ENCODE results near the gene PTPRK. TPM values are rescaled to one million over a fixed set of nuclear protein-coding genes. Genes with fewer than 3 reads are reported as not detected.
A peak's percentile ranks its signal among the peaks of the same experiment; 100 is the strongest.

Gene PTPRK
- total and polyA plus RNA-seq, 12 donors: 7.5 to 47.7 (median 35.7) TPM

DNA sequence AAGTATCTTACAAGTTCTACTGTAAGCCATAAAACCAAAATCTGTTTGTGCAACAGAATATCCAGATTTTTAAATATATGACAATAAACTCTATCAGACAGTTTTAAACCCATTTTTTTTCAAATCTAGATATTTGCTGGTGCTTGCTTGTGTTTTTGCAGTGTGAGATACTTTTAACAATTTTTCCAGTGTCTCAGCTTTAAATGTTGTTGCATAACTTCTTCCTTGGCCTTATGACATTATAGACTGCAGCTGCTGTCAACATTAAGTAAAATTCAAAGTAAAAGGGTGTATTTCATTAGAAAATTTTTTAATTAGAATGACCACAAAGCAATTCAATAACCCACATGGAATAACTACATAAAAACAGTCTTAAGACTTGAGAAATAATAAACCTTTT, 139.5 kb downstream of the PTPRK start:
- H3K4me1 ChIP-seq: peaks cover 0 to 31% (median 12%) of the 10 kb centered on the region in 9 donors
- H3K27me3 ChIP-seq: no peaks in the 10 kb centered on the region
- peaks cover 0 to 17% (median 6%) of the 10 kb centered on the region in 11 donors for H3K9me3 ChIP-seq
- H3K36me3 ChIP-seq: peaks cover 0 to 6% (median 0%) of the 10 kb centered on the region in 9 donors
- intact Hi-C loops (cut with DNase I): no loop called here
- no peak for ATAC-seq
- peak overlapping the region in 1 of 10 donors; percentile 8 for H3K27ac ChIP-seq
- DNase-seq: no peak
- TF ChIP-seq, protein P1, sequence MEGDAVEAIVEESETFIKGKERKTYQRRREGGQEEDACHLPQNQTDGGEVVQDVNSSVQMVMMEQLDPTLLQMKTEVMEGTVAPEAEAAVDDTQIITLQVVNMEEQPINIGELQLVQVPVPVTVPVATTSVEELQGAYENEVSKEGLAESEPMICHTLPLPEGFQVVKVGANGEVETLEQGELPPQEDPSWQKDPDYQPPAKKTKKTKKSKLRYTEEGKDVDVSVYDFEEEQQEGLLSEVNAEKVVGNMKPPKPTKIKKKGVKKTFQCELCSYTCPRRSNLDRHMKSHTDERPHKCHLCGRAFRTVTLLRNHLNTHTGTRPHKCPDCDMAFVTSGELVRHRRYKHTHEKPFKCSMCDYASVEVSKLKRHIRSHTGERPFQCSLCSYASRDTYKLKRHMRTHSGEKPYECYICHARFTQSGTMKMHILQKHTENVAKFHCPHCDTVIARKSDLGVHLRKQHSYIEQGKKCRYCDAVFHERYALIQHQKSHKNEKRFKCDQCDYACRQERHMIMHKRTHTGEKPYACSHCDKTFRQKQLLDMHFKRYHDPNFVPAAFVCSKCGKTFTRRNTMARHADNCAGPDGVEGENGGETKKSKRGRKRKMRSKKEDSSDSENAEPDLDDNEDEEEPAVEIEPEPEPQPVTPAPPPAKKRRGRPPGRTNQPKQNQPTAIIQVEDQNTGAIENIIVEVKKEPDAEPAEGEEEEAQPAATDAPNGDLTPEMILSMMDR (IDR thresholded peaks at IDR 0.05): no peak
- H3K4me3 ChIP-seq: no peak overlapping the region

DNA sequence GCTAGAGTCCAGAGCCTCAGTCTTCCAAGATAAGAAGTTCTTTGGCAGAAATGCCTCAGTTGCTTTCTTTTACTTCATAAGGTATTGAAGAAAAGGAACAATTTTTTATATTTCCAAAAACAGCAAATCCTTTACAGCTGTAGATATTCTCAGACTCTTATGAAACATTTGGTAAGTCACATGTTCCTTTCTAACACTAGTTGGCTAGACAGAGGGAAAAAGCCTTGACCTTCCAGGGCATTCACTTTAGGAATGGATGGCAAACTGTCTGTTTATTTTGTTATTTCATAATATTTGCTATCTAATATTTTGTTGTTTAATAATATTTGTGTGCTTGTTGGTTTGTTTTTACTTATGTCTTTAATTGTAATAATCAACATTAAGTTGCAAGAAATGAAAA, 140.8 kb downstream of the PTPRK start:
- Histone ChIP-seq H3K4me3 (no peak overlapping the region), H3K36me3 (peaks cover 0 to 6% (median 0%) of the 10 kb centered on the region in 9 donors), H3K9me3 (peaks cover 0 to 28% (median 6%) of the 10 kb centered on the region in 11 donors), H3K27me3 (no peaks in the 10 kb centered on the region), H3K4me1 (peaks cover 0 to 31% (median 12%) of the 10 kb centered on the region in 9 donors), H3K27ac (peak overlapping the region in 2 of 10 donors; percentile 34 to 45)
- ATAC-seq (peak in 4 of 8 donors; percentile 46 to 64 (median 57)), DNase-seq (no peak)
- TF ChIP-seq, protein P1 (IDR thresholded peaks at IDR 0.05): no peak
- intact Hi-C loops (cut with DNase I): no loop called here

DNA sequence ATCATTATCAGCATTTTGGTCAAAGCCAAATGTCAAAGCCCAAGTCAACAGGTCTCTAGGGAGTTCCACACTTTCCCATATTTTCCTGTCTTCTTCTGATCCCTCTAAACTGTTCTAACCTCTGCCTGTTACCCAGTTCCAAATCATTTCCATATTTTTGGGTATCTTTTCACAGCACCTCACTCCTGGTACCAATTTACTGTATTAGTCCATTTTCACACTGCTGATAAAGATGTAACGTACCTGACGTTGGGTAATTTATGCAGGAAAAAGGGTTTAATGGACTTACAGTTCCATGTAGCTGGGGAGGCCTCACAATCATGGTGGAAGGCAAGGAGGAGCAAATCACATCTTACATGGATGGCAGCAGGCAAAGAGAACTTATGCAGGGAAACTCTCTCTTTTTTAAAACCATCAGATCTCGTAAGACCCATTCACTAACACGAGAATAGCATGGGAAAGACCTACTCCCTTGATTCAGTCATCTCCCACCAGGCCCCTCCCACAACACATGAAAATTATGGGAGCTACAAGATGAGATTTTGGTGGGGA, 143.4 kb downstream of the PTPRK start:
- no peak for DNase-seq
- intact Hi-C loops (cut with DNase I): no loop called here
- no peak for ATAC-seq
- H3K4me3 ChIP-seq: no peak overlapping the region
- no peaks in the 10 kb centered on the region for H3K27me3 ChIP-seq
- H3K9me3 ChIP-seq: peaks cover 0 to 28% (median 6%) of the 10 kb centered on the region in 11 donors
- 96 to 97% methylated on average over 4 of the region's 4 CpGs for WGBS, 2 donors
- no peak overlapping the region for H3K27ac ChIP-seq
- TF ChIP-seq, protein P1 (IDR thresholded peaks at IDR 0.05): no peak
- H3K36me3 ChIP-seq: peaks cover 0 to 6% (median 0%) of the 10 kb centered on the region in 9 donors
- peaks cover 0 to 34% (median 20%) of the 10 kb centered on the region in 9 donors for H3K4me1 ChIP-seq

DNA sequence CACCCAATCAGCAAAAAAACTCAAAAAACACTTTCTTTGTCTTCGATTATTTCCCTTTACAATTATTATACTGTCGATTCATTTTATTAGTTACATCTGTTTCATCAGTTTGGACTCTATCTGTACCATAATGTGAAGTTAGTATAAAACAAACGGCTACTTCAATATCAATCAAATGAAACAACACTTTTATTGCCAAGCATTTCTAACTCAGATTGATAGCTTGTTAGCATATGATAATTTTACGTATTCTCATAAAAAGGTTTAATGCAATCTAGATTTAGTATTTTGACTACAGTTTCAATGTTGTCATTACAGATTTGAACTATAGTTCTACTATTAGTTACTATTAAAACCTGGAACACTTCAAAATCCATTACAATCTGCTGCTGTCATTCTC, 149.3 kb downstream of the PTPRK start:
- WGBS, 2 donors: 90 to 91% methylated on average over 4 of the region's 4 CpGs
- Histone ChIP-seq H3K4me3 (no peak overlapping the region), H3K9me3 (peaks cover 0 to 15% (median 0%) of the 10 kb centered on the region in 11 donors), H3K4me1 (peaks cover 0 to 59% (median 33%) of the 10 kb centered on the region in 9 donors), H3K27me3 (no peaks in the 10 kb centered on the region), H3K27ac (peak overlapping the region in 2 of 10 donors; percentile 20 to 28), H3K36me3 (no peaks in the 10 kb centered on the region)
- DNase-seq (no peak), ATAC-seq (no peak)
- TF ChIP-seq, protein P1 (IDR thresholded peaks at IDR 0.05): no peak
- intact Hi-C loops (cut with DNase I): no loop called here
